ENCODE results near the gene ARMC9. TPM values are rescaled to one million over a fixed set of nuclear protein-coding genes. Genes with fewer than 3 reads are reported as not detected.
A peak's percentile ranks its signal among the peaks of the same experiment; 100 is the strongest.

The ARMC9 gene
- total and polyA plus RNA-seq, 8 donors, result 3.7 to 15.0 (median 8.1) TPM

GRCh38 chr2:231308219-231308618, 109.8 kb downstream of the ARMC9 start:
- no peak for TF ChIP-seq CTCF (IDR thresholded peaks at IDR 0.05)
- 91% methylated on average over 6 of the region's 6 CpGs for WGBS, 2 donors
- Histone ChIP-seq H3K4me1 (no peaks in the 10 kb centered on the region), H3K27me3 (no peaks in the 10 kb centered on the region), H3K36me3 (no peaks in the 10 kb centered on the region), H3K9me3 (no peaks in the 10 kb centered on the region), H3K4me3 (no peak overlapping the region), H3K27ac (no peak overlapping the region)
- ATAC-seq (no peak), FAIRE-seq (no peak), DNase-seq (no peak)
- intact Hi-C loops (cut with DNase I), result no loop called here

GRCh38 chr2:231308631-231309428, 110.4 kb downstream of the ARMC9 start:
- no peak for TF ChIP-seq CTCF (IDR thresholded peaks at IDR 0.05)
- DNase-seq (no peak), FAIRE-seq (no peak), ATAC-seq (peak in 2 of 4 donors; percentile 58 to 65)
- Histone ChIP-seq H3K4me3 (no peak overlapping the region), H3K27ac (no peak overlapping the region), H3K4me1 (no peaks in the 10 kb centered on the region), H3K9me3 (no peaks in the 10 kb centered on the region), H3K27me3 (no peaks in the 10 kb centered on the region), H3K36me3 (no peaks in the 10 kb centered on the region)
- WGBS, 2 donors, result 90 to 93% methylated on average over 16 of the region's 16 CpGs
- intact Hi-C loops (cut with DNase I), result no loop called here

- no peak for TF ChIP-seq CTCF (IDR thresholded peaks at IDR 0.05)
- intact Hi-C loops (cut with DNase I), result no loop called here
- Histone ChIP-seq H3K27me3 (no peaks in the 10 kb centered on the region), H3K9me3 (no peaks in the 10 kb centered on the region), H3K4me1 (no peaks in the 10 kb centered on the region), H3K27ac (no peak overlapping the region), H3K36me3 (no peaks in the 10 kb centered on the region), H3K4me3 (no peak overlapping the region)
- FAIRE-seq (no peak), ATAC-seq (no peak), DNase-seq (no peak)
- 82 to 89% methylated on average over 5 of the region's 5 CpGs for WGBS, 2 donors
These were observed 113.6 kb downstream of the ARMC9 start for GRCh38 chr2:231312066-231312465.

- H3K9me3 ChIP-seq, result no peaks in the 10 kb centered on the region
- TF ChIP-seq CTCF (IDR thresholded peaks at IDR 0.05), result no peak
- no peaks in the 10 kb centered on the region for H3K27me3 ChIP-seq
- DNase-seq (no peak), FAIRE-seq (no peak), ATAC-seq (peak in 2 of 4 donors; percentile 23 to 35)
- intact Hi-C loops (cut with DNase I), result no loop called here
- H3K4me3 ChIP-seq, result no peak overlapping the region
- 88 to 91% methylated on average over 3 of the region's 3 CpGs for WGBS, 2 donors
- H3K36me3 ChIP-seq, result no peaks in the 10 kb centered on the region
- no peak overlapping the region for H3K27ac ChIP-seq
- H3K4me1 ChIP-seq, result peaks cover 0 to 1% (median 0%) of the 10 kb centered on the region in 3 donors
These were observed 117.5 kb downstream of the ARMC9 start for GRCh38 chr2:231315896-231316295.

GRCh38 chr2:231317579-231317978, 119.1 kb downstream of the ARMC9 start:
- no peaks in the 10 kb centered on the region for H3K27me3 ChIP-seq
- no peaks in the 10 kb centered on the region for H3K36me3 ChIP-seq
- 93 to 95% methylated on average over 2 of the region's 2 CpGs for WGBS, 2 donors
- ATAC-seq (no peak), FAIRE-seq (no peak), DNase-seq (no peak)
- no peak for TF ChIP-seq CTCF (IDR thresholded peaks at IDR 0.05)
- no peak overlapping the region for H3K4me3 ChIP-seq
- no peaks in the 10 kb centered on the region for H3K9me3 ChIP-seq
- no peak overlapping the region for H3K27ac ChIP-seq
- peaks cover 0 to 3% (median 0%) of the 10 kb centered on the region in 3 donors for H3K4me1 ChIP-seq
- intact Hi-C loops (cut with DNase I), result no loop called here
